GM12873 (cell line): ENCODE measurements around the gene TBX2.

ENCODE experiments used
- CTCF ChIP-seq: IDR thresholded peaks from 2 replicates; pipeline ENCODE4 v1.5.1; 2012; ENCODE audit warnings: low read depth, mild to moderate bottlenecking, moderate library complexity, low read length, control low read depth; ENCODE audit not compliant: insufficient read depth; ENCODE audit errors: missing control alignments

Gene TBX2

GRCh38 chr17:61406971-61407911 is 7.6 kb downstream of the TBX2 start:
- TF ChIP-seq CTCF, result no peak

GRCh38 chr17:61408151-61409041 is 8.8 kb downstream of the TBX2 start:
- TF ChIP-seq CTCF, result no peak

GRCh38 chr17:61409301-61410112 is 9.9 kb downstream of the TBX2 start:
- TF ChIP-seq CTCF, result peak; percentile 50

GRCh38 chr17:61410141-61411010 is 10.7 kb downstream of the TBX2 start:
- TF ChIP-seq CTCF, result peak; percentile 56

- TF ChIP-seq CTCF, result no peak
Measured at GRCh38 chr17:61411011-61411260, 11.3 kb downstream of the TBX2 start.

- no peak for TF ChIP-seq CTCF
Measured at GRCh38 chr17:61411261-61412142, 11.9 kb downstream of the TBX2 start.
